NCI-H1417 treated with DMSO at 0.1 percent for 48 hours (cell line): ENCODE data around the gene WFIKKN1.

Experiments
- DNase-seq: peaks from one replicate; lab custom pipeline; 2025; lab: John Stamatoyannopoulos, UW

Gene WFIKKN1

GRCh38 chr16:637081-638018 is 6.6 kb downstream of the WFIKKN1 start:
- no peak for DNase-seq

- no peak for DNase-seq
Observed at GRCh38 chr16:638034-638543, 7.3 kb downstream of the WFIKKN1 start.

- DNase-seq: no peak
Observed at GRCh38 chr16:638836-639235, 8.1 kb downstream of the WFIKKN1 start.

- no peak for DNase-seq
Observed at GRCh38 chr16:640614-641013, 9.8 kb downstream of the WFIKKN1 start.

- DNase-seq: peak; percentile 6
Observed at GRCh38 chr16:641326-642188, 10.8 kb downstream of the WFIKKN1 start, which contains the start of gene MCRIP2. Gene MCRIP2, plus strand, starts transcription at chr16:641828. Its CDS starts 164 bp downstream, at chr16:641992.

- no peak for DNase-seq
Observed at GRCh38 chr16:642189-643049, 11.6 kb downstream of the WFIKKN1 start.

GRCh38 chr16:643050-643368 is 12.2 kb downstream of the WFIKKN1 start:
- DNase-seq: no peak

- no peak for DNase-seq
Observed at GRCh38 chr16:644556-644955, 13.8 kb downstream of the WFIKKN1 start.

- DNase-seq: no peak
Observed at GRCh38 chr16:645852-646678, 15.3 kb downstream of the WFIKKN1 start.

GRCh38 chr16:646679-647172 is 15.9 kb downstream of the WFIKKN1 start:
- no peak for DNase-seq

- DNase-seq: no peak
Observed at GRCh38 chr16:647173-647902, 16.6 kb downstream of the WFIKKN1 start.

- DNase-seq: no peak
Observed at GRCh38 chr16:648071-648780, 17.4 kb downstream of the WFIKKN1 start.

GRCh38 chr16:648781-649589 is 18.2 kb downstream of the WFIKKN1 start, which contains the start of gene WDR90:
Gene WDR90, plus strand, starts transcription at chr16:649365. Its CDS starts 52 bp downstream, at chr16:649417.
- DNase-seq: peak; percentile 45

GRCh38 chr16:649631-650030 is 18.8 kb downstream of the WFIKKN1 start:
- no peak for DNase-seq

- DNase-seq: no peak
Observed at GRCh38 chr16:651844-652243, 21.1 kb downstream of the WFIKKN1 start.

- no peak for DNase-seq
Observed at GRCh38 chr16:652454-653305, 21.9 kb downstream of the WFIKKN1 start.

GRCh38 chr16:654034-654433 is 23.2 kb downstream of the WFIKKN1 start:
- DNase-seq: no peak
